Gastrocnemius medialis (tissue), 4 donors: ENCODE measurements around the gene WDR7. TPM values are rescaled to one million over a fixed set of nuclear protein-coding genes. Genes with fewer than 3 reads are reported as not detected.

Experiments
- ATAC-seq, 2 donors: fragments of 150-250 bp; one replicate each; pipeline ENCODE4 v1.9.1; 2016
- DNase-seq, 2 donors: peaks; one replicate each; pipeline ENCODE4 v3.0.0-alpha.2; 2019
- H3K27ac ChIP-seq, 4 donors: fragments of 200-600 bp; sonication (generic); 1 replicate in 1 of 4; 2 replicates in 3 of 4; pipeline ENCODE4 v1.5.1; 2016 to 2018; ENCODE audit warnings: mild to moderate bottlenecking in 2 of 4, moderate library complexity in 1 of 4
- H3K27me3 ChIP-seq, 3 donors: fragments of 200-600 bp; sonication (generic) in 2 of 3; 1 replicate in 1 of 3; 2 replicates in 2 of 3; pipeline versions ENCODE4 v1.5.1 to v1.6.0; 2016 to 2019; ENCODE audit warnings: mild to moderate bottlenecking in 1 of 3, moderate library complexity in 1 of 3
- H3K36me3 ChIP-seq, 2 donors: fragments of 200-600 bp; sonication (generic) in 1 of 2; one replicate each; pipeline ENCODE4 v1.5.1; 2017 to 2018
- H3K4me1 ChIP-seq, 2 donors: fragments of 200-600 bp; sonication (generic) in 1 of 2; one replicate each; pipeline ENCODE4 v1.5.1; 2016 to 2017; ENCODE audit warnings: mild to moderate bottlenecking in 2 of 2
- H3K4me3 ChIP-seq, 4 donors: fragments of 200-600 bp; sonication (generic) in 3 of 4; 1 replicate in 1 of 4; 2 replicates in 3 of 4; pipeline ENCODE4 v1.5.1; 2016 to 2019; ENCODE audit warnings: mild to moderate bottlenecking in 2 of 4
- H3K9me3 ChIP-seq, 3 donors: fragments of 200-600 bp; sonication (generic) in 2 of 3; 1 replicate in 1 of 3; 2 replicates in 2 of 3; pipeline ENCODE4 v1.5.1; 2016 to 2019
- CTCF ChIP-seq, 5 experiments: fragments of 450-650 bp in 3 of 5; fragments of 200-600 bp in 2 of 5; sonication (generic) in 2 of 5; IDR thresholded peaks in 4 of 5; conservative IDR thresholded peaks in 1 of 5; 1 replicate in 4 of 5; 2 replicates in 1 of 5; pipeline ENCODE4 v1.5.1; 2016 to 2019; ENCODE audit warnings: antibody characterized with exemption in 5 of 5, mild to moderate bottlenecking in 3 of 5, moderate library complexity in 3 of 5
- POLR2A ChIP-seq, 2 donors: fragments of 450-650 bp; IDR thresholded peaks; one replicate each; pipeline ENCODE4 v1.6.1; 2017; ENCODE audit warnings: antibody characterized with exemption in 2 of 2, mild to moderate bottlenecking in 2 of 2, moderate library complexity in 2 of 2
- in situ Hi-C, 4 donors: fragments of 200-750 bp; cut with MboI; loops; one replicate each; pipeline versions ENCODE4 v1.15.0 to v1.8.0; 2017; ENCODE audit warnings: low sequenced_read_pairs in 4 of 4
- intact Hi-C: fragments of 100-400 bp; cut with DNase I; formaldehyde crosslinking; loops from one replicate; pipeline ENCODE4 v1.15.1; 2023; ENCODE audit warnings: low total_unique reads
- total RNA-seq, 4 donors: library from RNA; depleted of rRNA; stranded (reverse); fragments of >200 nt; gene quantifications; one replicate each; pipeline versions ENCODE4 v1.1.0 to v1.2.3, GENCODE V29; 2016

The WDR7 gene
- total RNA-seq, 4 donors from 2014 or later, result 20.5 to 24.2 (median 21.8) TPM

- Histone ChIP-seq H3K4me3 (no peak overlapping the region), H3K27me3 (no peaks in the 10 kb centered on the region), H3K4me1 (peaks cover 16 to 31% of the 10 kb centered on the region in 2 donors), H3K36me3 (no peaks in the 10 kb centered on the region), H3K27ac (peak overlapping the region; percentile 28 to 64 (median 54)), H3K9me3 (no peaks in the 10 kb centered on the region)
- intact Hi-C loops (no loop called here), in situ Hi-C loops (no loop called here)
- ATAC-seq (no peak), DNase-seq (no peak)
- TF ChIP-seq CTCF (IDR thresholded peaks at IDR 0.05 in 4 of 5, conservative IDR thresholded peaks at IDR 0.05 in 1 of 5), result no peak
- no peak for TF ChIP-seq POLR2A (IDR thresholded peaks at IDR 0.05)
Observed at GRCh38 chr18:56891116-56891515, 240.0 kb downstream of the WDR7 start.

- no peak for ATAC-seq
- Histone ChIP-seq H3K4me1 (peaks cover 16 to 31% of the 10 kb centered on the region in 2 donors), H3K27ac (peak overlapping the region in 2 of 4 donors; percentile 28 to 46), H3K27me3 (no peaks in the 10 kb centered on the region), H3K36me3 (no peaks in the 10 kb centered on the region), H3K9me3 (no peaks in the 10 kb centered on the region), H3K4me3 (no peak overlapping the region)
- no peak for DNase-seq
- in situ Hi-C loops, result no loop called here
- TF ChIP-seq CTCF (IDR thresholded peaks at IDR 0.05 in 4 of 5, conservative IDR thresholded peaks at IDR 0.05 in 1 of 5), result no peak
- no peak for TF ChIP-seq POLR2A (IDR thresholded peaks at IDR 0.05)
- intact Hi-C loops, result no loop called here
Observed at GRCh38 chr18:56891870-56892269, 240.7 kb downstream of the WDR7 start.

DNA sequence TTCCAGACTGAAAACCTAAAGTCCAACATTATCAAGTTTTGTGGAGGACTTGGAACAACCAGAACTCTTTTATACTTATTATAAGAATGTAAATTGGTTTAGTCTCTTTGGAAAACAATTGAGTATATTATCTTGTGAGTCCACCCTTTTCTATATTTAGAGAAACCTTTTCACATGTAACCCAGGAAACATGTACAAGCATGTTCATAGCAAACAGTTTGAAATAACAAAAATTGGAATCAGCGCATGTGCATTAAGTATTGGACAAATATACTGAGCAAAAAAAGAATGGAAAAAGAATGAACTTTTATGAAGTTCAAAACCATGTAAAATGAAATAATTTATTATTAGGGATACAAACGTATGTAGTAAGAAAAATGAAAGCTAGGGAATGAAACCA, 246.0 kb downstream of the WDR7 start:
- Histone ChIP-seq H3K4me3 (no peak overlapping the region), H3K36me3 (no peaks in the 10 kb centered on the region), H3K27me3 (no peaks in the 10 kb centered on the region), H3K27ac (no peak overlapping the region), H3K9me3 (no peaks in the 10 kb centered on the region), H3K4me1 (peaks cover 0 to 5% of the 10 kb centered on the region in 2 donors)
- in situ Hi-C loops (no loop called here), intact Hi-C loops (no loop called here)
- TF ChIP-seq POLR2A (IDR thresholded peaks at IDR 0.05) (no peak), CTCF (IDR thresholded peaks at IDR 0.05 in 4 of 5, conservative IDR thresholded peaks at IDR 0.05 in 1 of 5) (no peak)
- DNase-seq (no peak), ATAC-seq (no peak)

DNA sequence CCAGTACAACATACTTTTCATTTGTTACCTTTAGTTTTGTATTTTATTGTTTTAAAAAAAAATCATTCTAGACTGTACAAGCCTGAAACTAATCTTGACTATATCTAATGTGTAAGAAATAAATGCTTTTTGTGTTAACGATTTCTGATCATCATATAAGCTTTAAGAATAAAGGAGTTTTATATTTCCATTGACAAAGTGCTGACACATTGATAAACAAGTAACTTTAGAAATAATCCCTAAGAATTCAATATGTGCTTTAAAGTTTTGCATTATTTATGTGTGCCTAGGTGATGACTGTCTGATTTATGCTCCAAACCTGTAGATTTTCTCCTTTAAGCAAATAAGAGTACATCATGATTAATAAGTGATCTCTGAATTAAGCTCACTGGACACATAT, 248.5 kb downstream of the WDR7 start:
- Histone ChIP-seq H3K4me3 (no peak overlapping the region), H3K9me3 (no peaks in the 10 kb centered on the region), H3K27ac (no peak overlapping the region), H3K27me3 (no peaks in the 10 kb centered on the region), H3K4me1 (peaks cover 5 to 6% of the 10 kb centered on the region in 2 donors), H3K36me3 (no peaks in the 10 kb centered on the region)
- intact Hi-C loops, result no loop called here
- ATAC-seq (no peak), DNase-seq (no peak)
- TF ChIP-seq CTCF (IDR thresholded peaks at IDR 0.05 in 4 of 5, conservative IDR thresholded peaks at IDR 0.05 in 1 of 5), result no peak
- no peak for TF ChIP-seq POLR2A (IDR thresholded peaks at IDR 0.05)
- in situ Hi-C loops, result no loop called here
